Measurements from ENCODE around the gene MESP1. TPM values are rescaled to one million over a fixed set of nuclear protein-coding genes. Genes with fewer than 3 reads are reported as not detected.

MESP1 gene
- total and polyA plus RNA-seq, 2 of the 8 experiments (the other 6 are each of a cell fraction or from before 2014, with no cell fraction given): 0.15 to 0.23 TPM

- TF ChIP-seq CHD7 (IDR thresholded peaks at IDR 0.05; ENCODE audit: insufficient replicate concordance, low read length): no peak
- no peak for TF ChIP-seq POLR2A (IDR thresholded peaks at IDR 0.05; ENCODE audit: control extremely low read depth in 1 of 2, low read depth in 2 of 2, low read length in 2 of 2)
- TF ChIP-seq SP1 (IDR thresholded peaks at IDR 0.05; ENCODE audit: low read depth, low read length): no peak
- TF ChIP-seq EP300 (IDR thresholded peaks at IDR 0.05; ENCODE audit: borderline replicate concordance in 1 of 2, low read depth in 2 of 2, low read length in 2 of 2): no peak
- peak; percentile 15 for TF ChIP-seq ASH2L (IDR thresholded peaks at IDR 0.05; ENCODE audit: low read length)
- TF ChIP-seq CBX5 (IDR thresholded peaks at IDR 0.05; ENCODE audit: low read depth, low read length): no peak
- TF ChIP-seq YY1 (IDR thresholded peaks at IDR 0.05; ENCODE audit: low read depth, low read length): no peak
- no peak for TF ChIP-seq CHD1 (IDR thresholded peaks at IDR 0.05; ENCODE audit: low read depth, low read length)
- no peak for TF ChIP-seq HDAC6 (IDR thresholded peaks at IDR 0.05; ENCODE audit: low read depth, low read length)
- no peak for TF ChIP-seq FOSL1 (IDR thresholded peaks at IDR 0.05; ENCODE audit: insufficient read depth, low read depth, low read length)
Measured at GRCh38 chr15:89750560-89751542, at the start of gene MESP1 (continued).
